ENCODE data around the gene TP63. TPM values are rescaled to one million over a fixed set of nuclear protein-coding genes. Genes with fewer than 3 reads are reported as not detected.

Gene TP63
- total RNA-seq, 4 donors from 2014 or later = 0.27 TPM; not detected in 3

- no peaks in the 10 kb centered on the region for H3K27me3 ChIP-seq
- no peaks in the 10 kb centered on the region for H3K36me3 ChIP-seq
- H3K27ac ChIP-seq = no peak overlapping the region
- no peak for DNase-seq
- no peak overlapping the region for H3K4me3 ChIP-seq
- no peaks in the 10 kb centered on the region for H3K9me3 ChIP-seq
- no peak for TF ChIP-seq POLR2A (IDR thresholded peaks at IDR 0.05)
- TF ChIP-seq, protein P1, sequence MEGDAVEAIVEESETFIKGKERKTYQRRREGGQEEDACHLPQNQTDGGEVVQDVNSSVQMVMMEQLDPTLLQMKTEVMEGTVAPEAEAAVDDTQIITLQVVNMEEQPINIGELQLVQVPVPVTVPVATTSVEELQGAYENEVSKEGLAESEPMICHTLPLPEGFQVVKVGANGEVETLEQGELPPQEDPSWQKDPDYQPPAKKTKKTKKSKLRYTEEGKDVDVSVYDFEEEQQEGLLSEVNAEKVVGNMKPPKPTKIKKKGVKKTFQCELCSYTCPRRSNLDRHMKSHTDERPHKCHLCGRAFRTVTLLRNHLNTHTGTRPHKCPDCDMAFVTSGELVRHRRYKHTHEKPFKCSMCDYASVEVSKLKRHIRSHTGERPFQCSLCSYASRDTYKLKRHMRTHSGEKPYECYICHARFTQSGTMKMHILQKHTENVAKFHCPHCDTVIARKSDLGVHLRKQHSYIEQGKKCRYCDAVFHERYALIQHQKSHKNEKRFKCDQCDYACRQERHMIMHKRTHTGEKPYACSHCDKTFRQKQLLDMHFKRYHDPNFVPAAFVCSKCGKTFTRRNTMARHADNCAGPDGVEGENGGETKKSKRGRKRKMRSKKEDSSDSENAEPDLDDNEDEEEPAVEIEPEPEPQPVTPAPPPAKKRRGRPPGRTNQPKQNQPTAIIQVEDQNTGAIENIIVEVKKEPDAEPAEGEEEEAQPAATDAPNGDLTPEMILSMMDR (IDR thresholded peaks at IDR 0.05) = no peak
- no peaks in the 10 kb centered on the region for H3K4me1 ChIP-seq
Observed at GRCh38 chr3:189687475-189687874, 56.3 kb downstream of the TP63 start.

DNA sequence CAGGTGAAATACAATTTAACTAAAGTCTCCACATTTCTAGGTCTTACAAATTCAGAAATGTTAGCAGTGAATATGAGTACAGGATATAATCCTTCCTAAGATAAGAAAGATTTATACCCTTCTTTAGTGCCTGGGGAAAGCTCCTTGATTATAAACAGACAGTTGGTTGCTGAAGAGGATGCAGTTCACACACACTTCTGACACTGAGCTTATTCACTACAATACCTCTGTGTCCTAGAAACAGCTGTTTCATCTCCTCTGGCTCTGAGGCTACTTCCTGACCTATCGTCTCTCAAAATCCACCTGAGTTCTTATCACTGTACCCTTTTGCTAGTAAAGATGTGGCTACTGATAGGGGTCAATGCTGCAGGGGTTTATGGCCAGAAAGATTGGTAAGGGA is 57.1 kb downstream of the TP63 start:
- no peaks in the 10 kb centered on the region for H3K27me3 ChIP-seq
- H3K4me1 ChIP-seq = no peaks in the 10 kb centered on the region
- H3K4me3 ChIP-seq = no peak overlapping the region
- TF ChIP-seq POLR2A (IDR thresholded peaks at IDR 0.05) = no peak
- TF ChIP-seq, protein P1 (IDR thresholded peaks at IDR 0.05) = no peak
- no peaks in the 10 kb centered on the region for H3K36me3 ChIP-seq
- no peak overlapping the region for H3K27ac ChIP-seq
- no peaks in the 10 kb centered on the region for H3K9me3 ChIP-seq
- no peak for DNase-seq

DNA sequence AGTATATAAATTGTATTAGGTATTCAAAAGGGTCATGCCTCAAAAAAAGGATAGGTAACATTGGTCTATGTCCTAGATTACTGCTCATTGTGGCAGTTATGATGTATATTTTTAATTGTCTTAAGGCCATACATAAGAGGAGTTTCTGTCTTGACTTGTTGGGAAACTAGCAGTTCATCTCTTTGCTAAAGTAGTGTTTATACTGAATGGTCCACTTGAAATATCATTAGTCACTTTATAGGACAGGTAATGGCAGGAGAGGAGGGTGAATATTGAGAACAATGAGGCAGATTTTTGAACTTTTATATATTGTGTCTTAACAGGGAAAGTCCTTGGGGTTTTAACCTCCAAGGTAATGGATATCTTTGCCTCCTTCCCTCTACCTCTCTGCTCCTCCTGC is 58.4 kb downstream of the TP63 start:
- no peak for DNase-seq
- Histone ChIP-seq H3K27me3 (no peaks in the 10 kb centered on the region), H3K36me3 (no peaks in the 10 kb centered on the region), H3K27ac (no peak overlapping the region), H3K4me1 (no peaks in the 10 kb centered on the region), H3K9me3 (no peaks in the 10 kb centered on the region), H3K4me3 (no peak overlapping the region)
- TF ChIP-seq POLR2A (IDR thresholded peaks at IDR 0.05) = no peak
- TF ChIP-seq, protein P1 (IDR thresholded peaks at IDR 0.05) = no peak

GRCh38 chr3:189690237-189690636 is 59.0 kb downstream of the TP63 start:
- Histone ChIP-seq H3K4me1 (no peaks in the 10 kb centered on the region), H3K36me3 (no peaks in the 10 kb centered on the region), H3K9me3 (no peaks in the 10 kb centered on the region), H3K27ac (no peak overlapping the region), H3K27me3 (no peaks in the 10 kb centered on the region), H3K4me3 (no peak overlapping the region)
- TF ChIP-seq, protein P1 (IDR thresholded peaks at IDR 0.05) = no peak
- no peak for TF ChIP-seq POLR2A (IDR thresholded peaks at IDR 0.05)
- no peak for DNase-seq

DNA sequence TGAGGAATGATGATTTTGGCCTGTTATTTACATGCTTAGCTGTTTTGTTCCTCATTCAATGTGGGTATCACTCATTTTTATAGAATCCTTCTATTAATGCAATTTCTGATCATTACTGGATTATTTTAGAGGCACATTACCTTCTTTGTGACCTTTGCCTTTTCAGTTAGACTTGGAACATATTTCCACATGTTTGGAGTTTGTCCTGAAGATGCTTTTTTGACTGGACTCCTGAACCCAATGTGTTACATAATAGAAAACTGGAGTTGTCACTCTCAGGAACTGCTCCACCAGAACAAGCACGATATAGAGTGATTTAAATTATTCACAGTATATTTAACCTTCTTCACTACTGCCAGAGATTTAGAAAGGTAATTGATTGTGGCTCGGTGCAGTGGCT is 59.5 kb downstream of the TP63 start:
- H3K4me1 ChIP-seq = no peaks in the 10 kb centered on the region
- no peak overlapping the region for H3K27ac ChIP-seq
- no peaks in the 10 kb centered on the region for H3K27me3 ChIP-seq
- DNase-seq = no peak
- H3K36me3 ChIP-seq = no peaks in the 10 kb centered on the region
- no peak overlapping the region for H3K4me3 ChIP-seq
- H3K9me3 ChIP-seq = no peaks in the 10 kb centered on the region
- TF ChIP-seq, protein P1 (IDR thresholded peaks at IDR 0.05) = no peak
- TF ChIP-seq POLR2A (IDR thresholded peaks at IDR 0.05) = no peak

GRCh38 chr3:189695400-189695799 is 64.2 kb downstream of the TP63 start:
- no peaks in the 10 kb centered on the region for H3K4me1 ChIP-seq
- TF ChIP-seq POLR2A (IDR thresholded peaks at IDR 0.05) = no peak
- TF ChIP-seq, protein P1 (IDR thresholded peaks at IDR 0.05) = no peak
- no peaks in the 10 kb centered on the region for H3K9me3 ChIP-seq
- H3K4me3 ChIP-seq = no peak overlapping the region
- H3K36me3 ChIP-seq = no peaks in the 10 kb centered on the region
- H3K27me3 ChIP-seq = no peaks in the 10 kb centered on the region
- no peak overlapping the region for H3K27ac ChIP-seq
- no peak for DNase-seq

All from Peyer's patch (tissue), 4 donors.